ENCODE data around the gene INO80D.

The INO80D gene

DNA sequence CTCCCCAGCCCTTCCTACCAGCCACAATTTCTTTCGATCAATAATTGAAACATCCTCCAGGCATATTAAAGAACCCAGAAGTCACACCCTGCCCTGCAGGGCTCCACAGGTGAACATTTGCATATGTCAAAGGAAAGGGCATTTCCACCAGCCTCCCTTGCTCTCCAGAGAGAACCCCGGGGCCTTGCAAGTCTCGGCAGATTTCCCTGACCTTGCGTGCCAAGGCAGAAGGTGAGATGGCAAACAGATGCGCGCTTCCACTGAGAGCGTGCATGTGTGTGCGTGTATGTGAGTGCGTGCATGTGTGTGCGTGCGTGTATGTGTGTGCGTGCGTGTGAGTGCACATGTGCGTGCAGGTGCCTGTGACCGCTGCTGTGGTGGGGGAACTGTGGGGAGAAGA lies 120.3 kb downstream of the INO80D start:
- no peak overlapping the region for H2BK12ac ChIP-seq (ENCODE audit: low read length in 2 of 2)
- no peak overlapping the region for H3K23ac ChIP-seq (ENCODE audit: low read length in 2 of 2)
- no peak overlapping the region for H4K8ac ChIP-seq (ENCODE audit: low read length)
- H3K4me1 ChIP-seq (ENCODE audit: control insufficient read depth, insufficient read depth, low read depth, low read length) = peaks cover 1% of the 10 kb centered on the region
- no peak overlapping the region for H3K4ac ChIP-seq (ENCODE audit: low read depth in 1 of 2, low read length in 2 of 2)
- H3K79me1 ChIP-seq (replicated peaks; ENCODE audit: low read length, poor library complexity, severe bottlenecking) = no peaks in the 10 kb centered on the region
- H3K9ac ChIP-seq (ENCODE audit: low read length) = no peak overlapping the region
- no peak overlapping the region for H3K18ac ChIP-seq (ENCODE audit: low read depth in 1 of 2, low read length in 2 of 2)
- no peak overlapping the region for H2AK5ac ChIP-seq (ENCODE audit: low read length, severe bottlenecking)
- no peak overlapping the region for H2BK5ac ChIP-seq (ENCODE audit: low read depth, low read length, poor library complexity, severe bottlenecking)
- H3K14ac ChIP-seq (ENCODE audit: low read length in 2 of 2) = no peak overlapping the region
- H2AFZ ChIP-seq (ENCODE audit: low read depth, low read length) = no peak overlapping the region
- H3K4me2 ChIP-seq (ENCODE audit: low read length, poor library complexity, severe bottlenecking) = no peak overlapping the region
- no peaks in the 10 kb centered on the region for H3K9me3 ChIP-seq (ENCODE audit: control insufficient read depth, low read length)
- H3K27me3 ChIP-seq (ENCODE audit: control insufficient read depth in 1 of 2, insufficient read depth in 1 of 2, low read length in 2 of 2) = no peaks in the 10 kb centered on the region
- no peaks in the 10 kb centered on the region for H3K36me3 ChIP-seq (ENCODE audit: control insufficient read depth in 1 of 2, insufficient read depth in 2 of 2, low read depth in 1 of 2, low read length in 2 of 2)
- H3K27ac ChIP-seq (ENCODE audit: low read length, poor library complexity, severe bottlenecking) = no peak overlapping the region
- WGBS = 98% methylated on average over 14 of the region's 15 CpGs
- no peak for DNase-seq
- H4K91ac ChIP-seq (ENCODE audit: low read length) = peak overlapping the region; percentile 44
- no peak overlapping the region for H2BK120ac ChIP-seq (ENCODE audit: low read depth, low read length)
- no peak overlapping the region for H2BK15ac ChIP-seq (ENCODE audit: low read depth, poor library complexity, severe bottlenecking)
- H3K4me3 ChIP-seq (ENCODE audit: insufficient read depth in 1 of 2, low read depth in 1 of 2, low read length in 2 of 2) = no peak overlapping the region

DNA sequence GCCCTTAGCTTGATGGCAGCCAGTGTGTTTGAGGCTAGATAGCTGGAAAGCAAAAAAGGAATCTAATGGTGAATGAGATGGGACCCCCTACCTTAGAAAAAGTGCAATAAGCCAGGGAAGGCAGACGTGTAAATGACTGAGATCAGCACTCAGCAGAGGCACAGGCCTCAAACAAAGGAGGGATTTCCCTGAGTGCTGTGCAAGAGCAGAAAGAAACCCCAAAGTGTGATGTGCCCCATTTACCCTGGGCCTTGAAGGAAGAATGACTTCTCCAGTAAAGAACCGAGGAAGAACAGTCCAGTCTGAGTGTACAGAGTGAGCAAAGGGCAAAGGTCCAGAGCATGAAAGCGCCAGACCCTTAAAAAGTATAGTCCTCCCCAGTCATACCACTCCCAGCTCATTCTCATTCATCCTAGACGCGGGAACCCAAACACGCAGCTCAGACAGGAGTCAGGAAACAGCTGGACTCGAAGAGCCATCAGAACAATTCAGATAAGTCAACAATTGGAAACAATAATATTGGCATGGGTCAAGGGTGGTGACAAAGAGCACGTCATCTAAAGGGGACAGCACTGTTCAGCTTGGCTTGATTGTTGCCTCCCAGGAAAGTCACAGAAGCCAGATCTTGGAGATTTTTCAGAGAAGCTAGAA lies 121.7 kb downstream of the INO80D start:
- Histone ChIP-seq H3K14ac (ENCODE audit: low read length in 2 of 2) (no peak overlapping the region), H3K27me3 (ENCODE audit: control insufficient read depth in 1 of 2, insufficient read depth in 1 of 2, low read length in 2 of 2) (peaks cover 0 to 4% of the 10 kb centered on the region in 2 experiments), H2BK12ac (ENCODE audit: low read length in 2 of 2) (no peak overlapping the region), H3K36me3 (ENCODE audit: control insufficient read depth in 1 of 2, insufficient read depth in 2 of 2, low read depth in 1 of 2, low read length in 2 of 2) (no peaks in the 10 kb centered on the region), H3K4ac (ENCODE audit: low read depth in 1 of 2, low read length in 2 of 2) (no peak overlapping the region), H2AFZ (ENCODE audit: low read depth, low read length) (no peak overlapping the region), H3K18ac (ENCODE audit: low read depth in 1 of 2, low read length in 2 of 2) (no peak overlapping the region), H2BK5ac (ENCODE audit: low read depth, low read length, poor library complexity, severe bottlenecking) (no peak overlapping the region), H3K27ac (ENCODE audit: low read length, poor library complexity, severe bottlenecking) (no peak overlapping the region), H2BK15ac (ENCODE audit: low read depth, poor library complexity, severe bottlenecking) (no peak overlapping the region), H3K4me1 (ENCODE audit: control insufficient read depth, insufficient read depth, low read depth, low read length) (peaks cover 1% of the 10 kb centered on the region), H3K9ac (ENCODE audit: low read length) (no peak overlapping the region), H3K79me1 (replicated peaks; ENCODE audit: low read length, poor library complexity, severe bottlenecking) (no peaks in the 10 kb centered on the region), H4K8ac (ENCODE audit: low read length) (no peak overlapping the region), H2BK120ac (ENCODE audit: low read depth, low read length) (no peak overlapping the region), H3K9me3 (ENCODE audit: control insufficient read depth, low read length) (no peaks in the 10 kb centered on the region), H3K23ac (ENCODE audit: low read length in 2 of 2) (no peak overlapping the region), H2AK5ac (ENCODE audit: low read length, severe bottlenecking) (no peak overlapping the region), H3K4me3 (ENCODE audit: insufficient read depth in 1 of 2, low read depth in 1 of 2, low read length in 2 of 2) (no peak overlapping the region), H4K91ac (ENCODE audit: low read length) (no peak overlapping the region), H3K4me2 (ENCODE audit: low read length, poor library complexity, severe bottlenecking) (no peak overlapping the region)
- no peak for DNase-seq
- 60% methylated on average over 6 of the region's 8 CpGs for WGBS

DNA sequence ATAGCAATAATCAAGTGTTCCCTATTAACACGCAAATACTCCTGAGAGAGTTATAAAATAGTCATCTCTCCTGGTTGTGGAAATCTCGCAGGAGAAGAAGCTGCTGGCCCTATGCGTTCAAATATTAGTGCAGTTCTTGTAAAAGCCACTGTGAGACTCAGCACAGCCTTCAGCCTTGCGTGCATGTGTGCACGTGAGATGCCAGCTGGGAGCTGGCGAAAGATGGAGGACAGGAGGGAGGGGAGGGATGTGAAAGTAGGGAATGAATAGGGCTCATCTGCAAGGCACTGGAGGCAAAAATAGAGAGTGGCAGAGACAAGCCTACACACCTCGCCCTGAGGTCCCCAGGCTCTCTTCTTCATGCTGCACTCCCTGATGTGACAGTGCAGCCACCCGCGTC lies 126.5 kb downstream of the INO80D start:
- Histone ChIP-seq H3K23ac (ENCODE audit: low read length in 2 of 2) (no peak overlapping the region), H3K18ac (ENCODE audit: low read depth in 1 of 2, low read length in 2 of 2) (no peak overlapping the region), H2BK120ac (ENCODE audit: low read depth, low read length) (no peak overlapping the region), H3K4me3 (ENCODE audit: insufficient read depth in 1 of 2, low read depth in 1 of 2, low read length in 2 of 2) (no peak overlapping the region), H2BK12ac (ENCODE audit: low read length in 2 of 2) (no peak overlapping the region), H2BK15ac (ENCODE audit: low read depth, poor library complexity, severe bottlenecking) (no peak overlapping the region), H3K14ac (ENCODE audit: low read length in 2 of 2) (no peak overlapping the region), H2AK5ac (ENCODE audit: low read length, severe bottlenecking) (no peak overlapping the region), H3K27me3 (ENCODE audit: control insufficient read depth in 1 of 2, insufficient read depth in 1 of 2, low read length in 2 of 2) (peaks cover 0 to 4% of the 10 kb centered on the region in 2 experiments), H3K4me1 (ENCODE audit: control insufficient read depth, insufficient read depth, low read depth, low read length) (no peaks in the 10 kb centered on the region), H3K4ac (ENCODE audit: low read depth in 1 of 2, low read length in 2 of 2) (no peak overlapping the region), H3K36me3 (ENCODE audit: control insufficient read depth in 1 of 2, insufficient read depth in 2 of 2, low read depth in 1 of 2, low read length in 2 of 2) (no peaks in the 10 kb centered on the region), H3K27ac (ENCODE audit: low read length, poor library complexity, severe bottlenecking) (no peak overlapping the region), H4K8ac (ENCODE audit: low read length) (no peak overlapping the region), H3K4me2 (ENCODE audit: low read length, poor library complexity, severe bottlenecking) (no peak overlapping the region), H4K91ac (ENCODE audit: low read length) (no peak overlapping the region), H2AFZ (ENCODE audit: low read depth, low read length) (no peak overlapping the region), H3K79me1 (replicated peaks; ENCODE audit: low read length, poor library complexity, severe bottlenecking) (no peaks in the 10 kb centered on the region), H3K9ac (ENCODE audit: low read length) (no peak overlapping the region), H3K9me3 (ENCODE audit: control insufficient read depth, low read length) (no peaks in the 10 kb centered on the region), H2BK5ac (ENCODE audit: low read depth, low read length, poor library complexity, severe bottlenecking) (no peak overlapping the region)
- no peak for DNase-seq
- WGBS = 95% methylated on average over 9 of the region's 9 CpGs

DNA sequence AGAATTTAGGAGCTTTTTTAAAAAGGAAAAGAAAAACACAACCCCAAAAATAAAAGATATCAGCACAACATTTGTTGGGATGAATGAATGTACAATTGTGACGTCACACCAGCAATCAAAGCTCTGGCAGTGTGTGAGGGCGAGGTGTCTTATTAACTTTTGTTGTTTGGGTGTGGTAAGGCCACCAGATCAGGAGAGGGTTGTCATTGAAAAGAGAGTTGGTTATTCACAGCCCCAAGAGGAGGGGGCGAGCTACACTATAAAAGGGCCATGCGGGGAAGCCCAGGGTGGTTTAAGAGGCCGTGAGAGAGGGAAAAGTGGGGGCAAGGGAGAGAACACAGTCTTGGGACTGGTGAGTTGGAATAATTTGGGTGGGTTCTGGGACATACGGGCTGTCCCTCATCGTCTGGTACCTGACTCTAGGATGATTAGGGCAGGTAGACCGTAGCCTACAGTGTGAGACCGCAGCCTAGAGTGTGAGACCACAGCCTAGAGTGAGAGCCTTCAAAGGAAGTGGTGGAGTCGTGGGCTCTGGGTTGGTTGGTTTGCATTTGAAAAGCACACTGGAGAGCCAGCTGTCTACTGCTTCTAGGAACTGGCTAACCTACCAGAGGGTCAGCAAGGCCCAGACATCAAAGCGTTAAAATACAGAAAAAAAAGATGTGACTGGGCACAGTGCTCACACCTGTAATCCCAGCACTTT lies 128.4 kb downstream of the INO80D start:
- H3K9me3 ChIP-seq (ENCODE audit: control insufficient read depth, low read length) = no peaks in the 10 kb centered on the region

More for the DNA sequence above, 128.4 kb downstream of the INO80D start:
- Histone ChIP-seq H3K4ac (ENCODE audit: low read depth in 1 of 2, low read length in 2 of 2) (no peak overlapping the region), H2BK15ac (ENCODE audit: low read depth, poor library complexity, severe bottlenecking) (no peak overlapping the region), H3K9ac (ENCODE audit: low read length) (no peak overlapping the region), H3K27me3 (ENCODE audit: control insufficient read depth in 1 of 2, insufficient read depth in 1 of 2, low read length in 2 of 2) (peaks cover 0 to 4% of the 10 kb centered on the region in 2 experiments), H4K8ac (ENCODE audit: low read length) (no peak overlapping the region), H2BK5ac (ENCODE audit: low read depth, low read length, poor library complexity, severe bottlenecking) (no peak overlapping the region), H3K4me3 (ENCODE audit: insufficient read depth in 1 of 2, low read depth in 1 of 2, low read length in 2 of 2) (no peak overlapping the region), H3K18ac (ENCODE audit: low read depth in 1 of 2, low read length in 2 of 2) (no peak overlapping the region), H3K27ac (ENCODE audit: low read length, poor library complexity, severe bottlenecking) (no peak overlapping the region), H3K79me1 (replicated peaks; ENCODE audit: low read length, poor library complexity, severe bottlenecking) (no peaks in the 10 kb centered on the region), H4K91ac (ENCODE audit: low read length) (no peak overlapping the region), H3K23ac (ENCODE audit: low read length in 2 of 2) (no peak overlapping the region), H2AFZ (ENCODE audit: low read depth, low read length) (no peak overlapping the region), H2BK120ac (ENCODE audit: low read depth, low read length) (no peak overlapping the region), H3K14ac (ENCODE audit: low read length in 2 of 2) (no peak overlapping the region), H3K36me3 (ENCODE audit: control insufficient read depth in 1 of 2, insufficient read depth in 2 of 2, low read depth in 1 of 2, low read length in 2 of 2) (no peaks in the 10 kb centered on the region), H3K4me1 (ENCODE audit: control insufficient read depth, insufficient read depth, low read depth, low read length) (no peaks in the 10 kb centered on the region), H2AK5ac (ENCODE audit: low read length, severe bottlenecking) (no peak overlapping the region), H3K4me2 (ENCODE audit: low read length, poor library complexity, severe bottlenecking) (no peak overlapping the region), H2BK12ac (ENCODE audit: low read length in 2 of 2) (no peak overlapping the region)
- DNase-seq = no peak
- 73% methylated on average over 11 of the region's 11 CpGs for WGBS

Data from mesenchymal stem cell (in vitro differentiated cells and primary cell).